ENCODE measurements around the gene LGALS9B.
"Not testable (repeated sequence)": the region's sequence is repeated elsewhere in the genome, so short reads cannot be mapped to it uniquely, and the experiment has no call there.

GRCh38 chr17:20416381-20416911, 50.9 kb downstream of the LGALS9B start:
- not testable (repeated sequence) for TF ChIP-seq FOXA1, SP1, ELF4 (IDR thresholded peaks at IDR 0.05)

Data from HEK293T (cell line).